ENCODE measurements around the gene KLHDC7B.

Gene KLHDC7B

GRCh38 chr22:50526834-50527801 lies 18.6 kb upstream of the KLHDC7B start:
- TF ChIP-seq, protein P1, sequence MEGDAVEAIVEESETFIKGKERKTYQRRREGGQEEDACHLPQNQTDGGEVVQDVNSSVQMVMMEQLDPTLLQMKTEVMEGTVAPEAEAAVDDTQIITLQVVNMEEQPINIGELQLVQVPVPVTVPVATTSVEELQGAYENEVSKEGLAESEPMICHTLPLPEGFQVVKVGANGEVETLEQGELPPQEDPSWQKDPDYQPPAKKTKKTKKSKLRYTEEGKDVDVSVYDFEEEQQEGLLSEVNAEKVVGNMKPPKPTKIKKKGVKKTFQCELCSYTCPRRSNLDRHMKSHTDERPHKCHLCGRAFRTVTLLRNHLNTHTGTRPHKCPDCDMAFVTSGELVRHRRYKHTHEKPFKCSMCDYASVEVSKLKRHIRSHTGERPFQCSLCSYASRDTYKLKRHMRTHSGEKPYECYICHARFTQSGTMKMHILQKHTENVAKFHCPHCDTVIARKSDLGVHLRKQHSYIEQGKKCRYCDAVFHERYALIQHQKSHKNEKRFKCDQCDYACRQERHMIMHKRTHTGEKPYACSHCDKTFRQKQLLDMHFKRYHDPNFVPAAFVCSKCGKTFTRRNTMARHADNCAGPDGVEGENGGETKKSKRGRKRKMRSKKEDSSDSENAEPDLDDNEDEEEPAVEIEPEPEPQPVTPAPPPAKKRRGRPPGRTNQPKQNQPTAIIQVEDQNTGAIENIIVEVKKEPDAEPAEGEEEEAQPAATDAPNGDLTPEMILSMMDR (IDR thresholded peaks at IDR 0.05; ENCODE audit: insufficient read depth, low read length, missing control alignments) = no peak
- CTCF ChIA-PET = interaction anchor here (1.3 to 3.3 kb wide), 5 partner anchors 9 to 94 kb away, joined by 3 to 25 read pairs (median 9); partner anchors contain the start of gene KLHDC7B
- POLR2A ChIA-PET = interaction anchor here (1.1 kb wide), 1 partner anchor 50 kb away, joined by 3 read pairs; no protein-coding TSS in a partner anchor
- DNase-seq (ENCODE audit: low read depth, low spot score) = no peak
- peak overlapping the region; percentile 80 for H3K4me3 ChIP-seq (ENCODE audit: low read depth, low read length)

GRCh38 chr22:50527921-50528681 lies 17.6 kb upstream of the KLHDC7B start:
- H3K4me3 ChIP-seq (ENCODE audit: low read depth, low read length) = no peak overlapping the region
- ChIA-PET CTCF (interaction anchor here (1.0 to 3.3 kb wide), 6 partner anchors 8 to 276 kb away, joined by 3 to 20 read pairs (median 3); partner anchors contain the start of gene KLHDC7B), POLR2A (interaction anchor here (1.1 kb wide), 1 partner anchor 49 kb away, joined by 3 read pairs; no protein-coding TSS in a partner anchor)
- TF ChIP-seq, protein P1 (IDR thresholded peaks at IDR 0.05; ENCODE audit: insufficient read depth, low read length, missing control alignments) = no peak
- no peak for DNase-seq (ENCODE audit: low read depth, low spot score)

- DNase-seq (ENCODE audit: low read depth, low spot score) = no peak
- CTCF ChIA-PET = interaction anchor here (1.0 to 3.3 kb wide), 5 partner anchors 11 to 277 kb away, joined by 3 to 20 read pairs (median 3); partner anchors contain the start of gene KLHDC7B
- POLR2A ChIA-PET = interaction anchor here (1.4 kb wide), 1 partner anchor 11 kb away, joined by 3 read pairs; no protein-coding TSS in a partner anchor
- TF ChIP-seq, protein P1 (IDR thresholded peaks at IDR 0.05; ENCODE audit: insufficient read depth, low read length, missing control alignments) = no peak
- H3K4me3 ChIP-seq (ENCODE audit: low read depth, low read length) = no peak overlapping the region
Observed at GRCh38 chr22:50528682-50529415, 16.9 kb upstream of the KLHDC7B start.

DNA sequence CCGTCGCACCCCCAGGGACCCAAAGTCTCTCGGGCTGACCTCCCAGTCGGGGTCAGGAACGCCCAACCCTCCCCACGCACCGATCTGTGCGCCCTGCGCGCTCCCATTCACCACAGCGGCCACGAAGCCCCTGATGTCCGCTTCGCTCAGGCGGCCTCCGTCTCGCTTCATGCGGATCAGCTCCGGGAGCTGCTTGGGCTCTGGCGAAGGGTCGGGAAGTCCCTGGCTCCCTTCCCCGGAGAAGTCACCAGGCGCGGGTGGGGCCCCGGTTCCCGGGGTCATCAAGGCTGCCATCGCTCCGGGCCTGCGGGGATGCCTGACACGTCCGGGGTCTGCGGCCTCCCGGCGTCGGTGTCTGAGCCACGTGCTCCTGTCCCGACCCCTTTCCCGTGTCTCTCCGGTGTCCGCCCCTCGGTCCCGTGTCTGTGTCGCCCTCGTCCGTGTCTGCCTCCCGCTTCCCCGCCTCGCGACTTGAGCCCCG lies 16.2 kb upstream of the KLHDC7B start:
- ChIA-PET POLR2A (interaction anchor here (1.0 to 1.4 kb wide), 2 partner anchors 10 to 35 kb away, joined by 3 read pairs; no protein-coding TSS in a partner anchor), CTCF (interaction anchor here (2.7 to 3.3 kb wide), 2 partner anchors 10 to 91 kb away, joined by 9 to 20 read pairs; no protein-coding TSS in a partner anchor)
- peak overlapping the region; percentile 42 for H3K4me3 ChIP-seq (ENCODE audit: low read depth, low read length)
- DNase-seq (ENCODE audit: low read depth, low spot score) = no peak
- TF ChIP-seq, protein P1 (IDR thresholded peaks at IDR 0.05; ENCODE audit: insufficient read depth, low read length, missing control alignments) = no peak

DNA sequence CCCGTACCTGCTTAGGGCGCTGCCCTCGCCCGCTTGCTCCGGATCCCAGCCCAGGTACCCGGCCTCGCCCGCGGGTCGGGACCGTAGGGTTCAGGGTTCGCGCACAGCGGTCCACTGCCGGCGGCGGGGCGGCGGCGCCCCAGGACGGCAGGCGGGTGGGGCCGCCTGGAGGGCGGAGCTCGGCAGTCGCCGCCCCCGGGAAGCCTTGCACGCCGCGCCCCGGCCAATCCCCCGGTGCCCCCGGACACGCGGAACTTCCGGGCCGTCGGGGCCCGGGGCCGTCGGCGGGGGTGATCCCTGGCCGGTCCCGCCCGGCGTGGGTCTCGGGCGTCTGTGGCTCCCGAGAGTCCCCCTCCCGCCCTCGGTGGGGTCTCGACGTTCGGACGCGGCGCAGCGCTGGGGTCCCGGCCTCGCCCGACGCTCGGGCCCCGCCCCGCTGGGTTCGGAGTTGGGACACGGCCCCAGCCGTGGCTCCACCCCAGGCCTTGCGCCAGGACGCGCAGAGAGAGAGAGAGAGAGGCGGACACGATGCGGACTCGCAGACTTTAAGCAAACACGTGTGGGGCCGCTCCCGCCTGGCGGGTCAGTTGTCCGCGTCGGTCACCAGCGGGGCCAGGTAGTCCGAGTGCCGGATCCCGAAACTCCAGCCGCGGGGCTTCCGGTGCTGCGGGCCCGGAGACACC lies 15.7 kb upstream of the KLHDC7B start, which contains the start of gene TYMP:
Gene TYMP, minus strand, starts transcription at position 116 of the 683 bp plus-strand sequence. CDS start 303 bp downstream, outside the sequence.
- POLR2A ChIA-PET = interaction anchor here (1.0 to 1.4 kb wide), 2 partner anchors 10 to 35 kb away, joined by 3 read pairs; no protein-coding TSS in a partner anchor
- H3K4me3 ChIP-seq (ENCODE audit: low read depth, low read length) = peak within 1 kb of the TSS; percentile 46
- CTCF ChIA-PET = interaction anchor here (2.7 to 3.3 kb wide), 2 partner anchors 10 to 91 kb away, joined by 9 to 20 read pairs; no protein-coding TSS in a partner anchor
- DNase-seq (ENCODE audit: low read depth, low spot score) = no peak
- TF ChIP-seq, protein P1 (IDR thresholded peaks at IDR 0.05; ENCODE audit: insufficient read depth, low read length, missing control alignments) = no peak

All from AG04449 (cell line).